Thoracic aorta (tissue), 2 donors: ENCODE data around the gene CD1B. TPM values are rescaled to one million over a fixed set of nuclear protein-coding genes. Genes with fewer than 3 reads are reported as not detected.
"Not testable (repeated sequence)": the region's sequence is repeated elsewhere in the genome, so short reads cannot be mapped to it uniquely, and the experiment has no call there.

Experiments
- ATAC-seq: fragments of 150-250 bp; one replicate; pipeline ENCODE4 v1.8.0; 2017; ENCODE audit warnings: low read depth; ENCODE audit not compliant: insufficient number of reproducible peaks, low FRiP score
- DNase-seq: peaks from one replicate; pipeline ENCODE4 v3.0.0-alpha.2; 2020; ENCODE audit warnings: low spot score
- H3K27ac ChIP-seq, 2 donors: fragments of 200-600 bp; sonication (generic); 1 replicate in 1 of 2; 2 replicates in 1 of 2; pipeline ENCODE4 v1.5.1; 2016; ENCODE audit warnings: mild to moderate bottlenecking in 2 of 2, moderate library complexity in 2 of 2
- H3K27me3 ChIP-seq: fragments of 200-600 bp; sonication (generic); replicated peaks from 2 replicates; pipeline ENCODE4 v1.6.0; 2016; ENCODE audit warnings: mild to moderate bottlenecking; ENCODE audit not compliant: insufficient read depth
- H3K36me3 ChIP-seq: fragments of 200-600 bp; sonication (generic); one replicate; pipeline ENCODE4 v1.5.1; 2016
- H3K4me1 ChIP-seq, 2 donors: fragments of 200-600 bp; sonication (generic); 1 replicate in 1 of 2; 2 replicates in 1 of 2; pipeline versions ENCODE4 v1.5.1 to v1.6.0; 2016; ENCODE audit warnings: low read depth in 2 of 2, mild to moderate bottlenecking in 1 of 2; ENCODE audit not compliant: control insufficient read depth in 1 of 2
- H3K4me3 ChIP-seq: fragments of 200-600 bp; sonication (generic); 2 replicates; pipeline ENCODE4 v1.5.1; 2016; ENCODE audit warnings: mild to moderate bottlenecking
- H3K9me3 ChIP-seq: fragments of 200-600 bp; sonication (generic); 2 replicates; pipeline ENCODE4 v1.5.1; 2016
- CTCF ChIP-seq: fragments of 200-600 bp; sonication (generic); IDR thresholded peaks from one replicate; pipeline ENCODE4 v1.5.1; 2019; ENCODE audit warnings: antibody characterized with exemption
- total RNA-seq, 2 donors: library from RNA; depleted of rRNA; stranded (reverse); fragments of >200 nt; gene quantifications; one replicate each; pipeline versions ENCODE4 v1.1.0 to v1.2.3, GENCODE V29; 2016

CD1B gene
- total RNA-seq, 2 donors from 2014 or later = not detected

GRCh38 chr1:158354255-158354654 lies 22.9 kb upstream of the CD1B start:
- H3K9me3 ChIP-seq = no peaks in the 10 kb centered on the region
- H3K4me1 ChIP-seq = no peaks in the 10 kb centered on the region
- H3K27me3 ChIP-seq = no peaks in the 10 kb centered on the region
- H3K36me3 ChIP-seq = no peaks in the 10 kb centered on the region
- no peak for TF ChIP-seq CTCF
- ATAC-seq (no peak), DNase-seq (no peak)
- H3K27ac ChIP-seq = no peak overlapping the region
- H3K4me3 ChIP-seq = no peak overlapping the region

GRCh38 chr1:158353303-158354075 lies 22.2 kb upstream of the CD1B start, which contains the start of gene CD1E:
Gene CD1E (plus strand): TSS chr1:158353894. CDS start chr1:158353989, 95 bp downstream.
- ATAC-seq = no peak
- Histone ChIP-seq H3K27ac (no peak within 1 kb of the TSS), H3K9me3 (no peaks in the 10 kb centered on the region), H3K27me3 (no peaks in the 10 kb centered on the region), H3K4me3 (no peak within 1 kb of the TSS), H3K4me1 (no peaks in the 10 kb centered on the region), H3K36me3 (no peaks in the 10 kb centered on the region)
- DNase-seq = no peak
- no peak for TF ChIP-seq CTCF

- ATAC-seq, DNase-seq, H3K4me1 ChIP-seq, H3K36me3 ChIP-seq, H3K27me3 ChIP-seq, H3K27ac ChIP-seq, H3K4me3 ChIP-seq, H3K9me3 ChIP-seq: not testable (repeated sequence)
Measured at GRCh38 chr1:158348946-158349345, 17.6 kb upstream of the CD1B start.

- not testable (repeated sequence) for DNase-seq, H3K27ac ChIP-seq
Measured at GRCh38 chr1:158336413-158336812, 5.1 kb upstream of the CD1B start.

GRCh38 chr1:158335213-158335532 lies 3.8 kb upstream of the CD1B start:
- DNase-seq (no peak), ATAC-seq (no peak)
- H3K4me3 ChIP-seq = no peak overlapping the region
- no peaks in the 10 kb centered on the region for H3K4me1 ChIP-seq
- no peak for TF ChIP-seq CTCF
- no peak overlapping the region for H3K27ac ChIP-seq
- H3K27me3 ChIP-seq = no peaks in the 10 kb centered on the region
- H3K36me3 ChIP-seq = no peaks in the 10 kb centered on the region
- H3K9me3 ChIP-seq = no peaks in the 10 kb centered on the region

More at GRCh38 chr1:158336413-158336812, 5.1 kb upstream of the CD1B start:
- ATAC-seq, H3K9me3 ChIP-seq, H3K27me3 ChIP-seq, H3K36me3 ChIP-seq, H3K4me1 ChIP-seq, H3K4me3 ChIP-seq: not testable (repeated sequence)

- DNase-seq (no peak), ATAC-seq (no peak)
- Histone ChIP-seq H3K4me3 (no peak overlapping the region), H3K27me3 (no peaks in the 10 kb centered on the region), H3K36me3 (no peaks in the 10 kb centered on the region), H3K9me3 (no peaks in the 10 kb centered on the region), H3K27ac (no peak overlapping the region), H3K4me1 (no peaks in the 10 kb centered on the region)
- no peak for TF ChIP-seq CTCF
Measured at GRCh38 chr1:158334526-158335212, 3.3 kb upstream of the CD1B start.
